ENCODE results near the gene ORAI1.

Gene ORAI1

DNA sequence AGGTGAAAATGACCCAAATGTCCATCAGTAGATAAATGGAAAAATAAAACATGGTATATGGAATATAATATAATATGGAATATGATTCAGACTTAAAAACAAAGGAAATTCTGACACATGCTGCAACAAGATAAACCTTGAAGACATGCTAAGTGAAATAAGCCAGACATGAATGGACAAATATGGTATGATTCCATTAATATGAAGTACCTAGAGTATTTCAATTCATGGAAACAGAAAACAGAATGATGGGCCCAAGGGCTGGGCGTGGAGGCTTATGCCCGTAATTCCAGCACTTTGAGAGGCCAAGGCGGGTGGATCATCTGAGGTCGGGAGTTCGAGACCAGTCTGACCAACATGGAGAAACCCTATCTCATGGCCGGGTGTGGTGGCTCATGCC, 22.7 kb upstream of the ORAI1 start:
- Histone ChIP-seq H3K4me1 (ENCODE audit: control insufficient read depth, insufficient read depth, low read depth, low read length) (peaks cover 3% of the 10 kb centered on the region), H3K79me1 (replicated peaks; ENCODE audit: low read length, poor library complexity, severe bottlenecking) (no peaks in the 10 kb centered on the region), H3K14ac (ENCODE audit: low read length in 2 of 2) (no peak overlapping the region), H4K8ac (ENCODE audit: low read length) (no peak overlapping the region), H3K4me2 (ENCODE audit: low read length, poor library complexity, severe bottlenecking) (no peak overlapping the region), H2BK15ac (ENCODE audit: low read depth, poor library complexity, severe bottlenecking) (no peak overlapping the region), H2BK12ac (ENCODE audit: low read length in 2 of 2) (no peak overlapping the region), H2AK5ac (ENCODE audit: low read length, severe bottlenecking) (no peak overlapping the region), H2BK5ac (ENCODE audit: low read depth, low read length, poor library complexity, severe bottlenecking) (no peak overlapping the region), H3K9me3 (ENCODE audit: control insufficient read depth, low read length) (no peaks in the 10 kb centered on the region), H2AFZ (ENCODE audit: low read depth, low read length) (no peak overlapping the region), H3K36me3 (ENCODE audit: control insufficient read depth in 1 of 2, insufficient read depth in 2 of 2, low read depth in 1 of 2, low read length in 2 of 2) (no peaks in the 10 kb centered on the region), H3K4me3 (ENCODE audit: insufficient read depth in 1 of 2, low read depth in 1 of 2, low read length in 2 of 2) (no peak overlapping the region), H3K27me3 (ENCODE audit: control insufficient read depth in 1 of 2, insufficient read depth in 1 of 2, low read length in 2 of 2) (no peaks in the 10 kb centered on the region), H3K18ac (ENCODE audit: low read depth in 1 of 2, low read length in 2 of 2) (no peak overlapping the region), H3K27ac (ENCODE audit: low read length, poor library complexity, severe bottlenecking) (no peak overlapping the region), H2BK120ac (ENCODE audit: low read depth, low read length) (no peak overlapping the region), H3K4ac (ENCODE audit: low read depth in 1 of 2, low read length in 2 of 2) (no peak overlapping the region), H4K91ac (ENCODE audit: low read length) (no peak overlapping the region), H3K23ac (ENCODE audit: low read length in 2 of 2) (no peak overlapping the region), H3K9ac (ENCODE audit: low read length) (no peak overlapping the region)
- WGBS, result 95% methylated on average over 6 of the region's 6 CpGs
- no peak for DNase-seq

DNA sequence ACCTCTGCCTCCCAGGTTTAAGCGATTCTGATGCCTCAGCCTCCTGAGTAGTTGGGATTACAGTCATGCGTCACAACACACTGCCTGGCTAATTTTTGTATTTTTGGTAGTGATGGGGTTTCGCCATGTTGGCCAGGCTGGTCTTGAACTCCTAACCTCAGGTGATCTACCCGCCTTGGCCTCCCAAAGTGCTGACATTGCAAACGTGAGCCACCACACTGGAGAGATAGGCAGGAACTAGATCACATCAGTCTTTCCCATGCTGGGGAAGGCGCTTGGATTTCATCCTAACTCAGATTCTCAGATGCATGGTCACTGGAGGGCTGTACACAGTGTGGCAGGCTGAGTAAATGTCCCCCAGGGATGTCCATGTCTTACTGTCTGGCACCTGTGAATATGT, 18.0 kb upstream of the ORAI1 start:
- H2BK12ac ChIP-seq (ENCODE audit: low read length in 2 of 2), result no peak overlapping the region
- no peak overlapping the region for H4K91ac ChIP-seq (ENCODE audit: low read length)
- H3K23ac ChIP-seq (ENCODE audit: low read length in 2 of 2), result no peak overlapping the region
- H3K4me1 ChIP-seq (ENCODE audit: control insufficient read depth, insufficient read depth, low read depth, low read length), result no peaks in the 10 kb centered on the region
- no peak overlapping the region for H3K27ac ChIP-seq (ENCODE audit: low read length, poor library complexity, severe bottlenecking)
- no peaks in the 10 kb centered on the region for H3K36me3 ChIP-seq (ENCODE audit: control insufficient read depth in 1 of 2, insufficient read depth in 2 of 2, low read depth in 1 of 2, low read length in 2 of 2)
- H3K27me3 ChIP-seq (ENCODE audit: control insufficient read depth in 1 of 2, insufficient read depth in 1 of 2, low read length in 2 of 2), result no peaks in the 10 kb centered on the region
- 87% methylated on average over 6 of the region's 6 CpGs for WGBS
- no peak overlapping the region for H2BK120ac ChIP-seq (ENCODE audit: low read depth, low read length)
- no peak overlapping the region for H2BK5ac ChIP-seq (ENCODE audit: low read depth, low read length, poor library complexity, severe bottlenecking)
- no peak overlapping the region for H2AFZ ChIP-seq (ENCODE audit: low read depth, low read length)
- H3K4me2 ChIP-seq (ENCODE audit: low read length, poor library complexity, severe bottlenecking), result no peak overlapping the region
- H3K4ac ChIP-seq (ENCODE audit: low read depth in 1 of 2, low read length in 2 of 2), result no peak overlapping the region
- H3K9ac ChIP-seq (ENCODE audit: low read length), result no peak overlapping the region
- no peak for DNase-seq
- no peak overlapping the region for H4K8ac ChIP-seq (ENCODE audit: low read length)
- H3K9me3 ChIP-seq (ENCODE audit: control insufficient read depth, low read length), result no peaks in the 10 kb centered on the region
- no peak overlapping the region for H2AK5ac ChIP-seq (ENCODE audit: low read length, severe bottlenecking)
- H3K14ac ChIP-seq (ENCODE audit: low read length in 2 of 2), result no peak overlapping the region
- no peak overlapping the region for H3K18ac ChIP-seq (ENCODE audit: low read depth in 1 of 2, low read length in 2 of 2)
- no peaks in the 10 kb centered on the region for H3K79me1 ChIP-seq (replicated peaks; ENCODE audit: low read length, poor library complexity, severe bottlenecking)
- no peak overlapping the region for H3K4me3 ChIP-seq (ENCODE audit: insufficient read depth in 1 of 2, low read depth in 1 of 2, low read length in 2 of 2)
- H2BK15ac ChIP-seq (ENCODE audit: low read depth, poor library complexity, severe bottlenecking), result no peak overlapping the region

DNA sequence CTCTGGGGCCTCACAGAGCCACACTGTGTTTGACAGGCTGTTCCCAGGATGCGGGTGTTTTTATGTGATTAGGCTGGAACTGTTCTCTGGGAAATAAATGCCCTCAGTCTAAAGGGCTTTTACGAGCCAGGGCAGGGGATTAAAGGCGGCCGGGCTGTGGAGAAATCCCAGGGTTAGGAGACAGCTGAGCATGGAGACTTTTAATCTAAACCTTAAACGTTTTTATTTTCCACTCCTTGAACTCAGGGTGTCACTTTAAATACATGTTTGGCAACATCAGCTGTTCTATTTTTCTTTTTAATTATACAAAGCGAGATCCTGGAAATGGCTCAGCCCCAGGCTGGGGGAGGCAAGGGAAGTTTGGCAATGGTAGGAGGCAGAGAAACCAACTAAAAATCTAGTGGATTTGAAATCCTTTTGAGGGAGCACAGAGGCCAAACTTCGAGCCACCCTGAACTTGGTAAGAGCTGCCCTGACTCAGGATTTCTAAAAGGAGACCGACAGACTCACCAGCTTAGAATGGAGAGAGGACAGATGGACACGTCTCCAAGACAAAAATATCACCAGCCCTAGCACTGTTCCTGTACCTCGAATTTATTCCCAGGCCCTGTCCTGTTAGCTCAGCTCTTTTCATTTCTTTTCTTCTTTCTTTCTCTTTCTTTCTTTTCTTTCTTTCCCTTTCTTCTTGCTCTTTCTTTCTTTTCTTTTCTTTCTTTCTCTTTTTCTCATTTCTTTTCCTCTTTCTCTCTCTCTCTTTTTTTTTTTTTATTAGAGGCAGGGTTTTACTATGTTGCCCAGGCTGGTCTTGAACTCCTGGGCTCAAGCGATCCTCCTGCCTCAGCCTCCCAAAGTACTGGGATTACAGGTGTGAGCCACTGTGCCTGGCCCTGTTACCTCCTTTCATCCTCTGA, 15.8 kb upstream of the ORAI1 start:
- Histone ChIP-seq H3K14ac (ENCODE audit: low read length in 2 of 2) (no peak overlapping the region), H3K4ac (ENCODE audit: low read depth in 1 of 2, low read length in 2 of 2) (no peak overlapping the region), H2AFZ (ENCODE audit: low read depth, low read length) (no peak overlapping the region), H3K79me1 (replicated peaks; ENCODE audit: low read length, poor library complexity, severe bottlenecking) (no peaks in the 10 kb centered on the region), H3K27me3 (ENCODE audit: control insufficient read depth in 1 of 2, insufficient read depth in 1 of 2, low read length in 2 of 2) (no peaks in the 10 kb centered on the region), H3K36me3 (ENCODE audit: control insufficient read depth in 1 of 2, insufficient read depth in 2 of 2, low read depth in 1 of 2, low read length in 2 of 2) (no peaks in the 10 kb centered on the region), H4K8ac (ENCODE audit: low read length) (no peak overlapping the region), H3K23ac (ENCODE audit: low read length in 2 of 2) (no peak overlapping the region), H3K4me3 (ENCODE audit: insufficient read depth in 1 of 2, low read depth in 1 of 2, low read length in 2 of 2) (no peak overlapping the region), H2BK120ac (ENCODE audit: low read depth, low read length) (no peak overlapping the region), H3K9me3 (ENCODE audit: control insufficient read depth, low read length) (no peaks in the 10 kb centered on the region), H3K27ac (ENCODE audit: low read length, poor library complexity, severe bottlenecking) (no peak overlapping the region), H3K9ac (ENCODE audit: low read length) (peak overlapping the region; percentile 85), H2BK15ac (ENCODE audit: low read depth, poor library complexity, severe bottlenecking) (no peak overlapping the region), H3K18ac (ENCODE audit: low read depth in 1 of 2, low read length in 2 of 2) (no peak overlapping the region), H2BK12ac (ENCODE audit: low read length in 2 of 2) (no peak overlapping the region), H2BK5ac (ENCODE audit: low read depth, low read length, poor library complexity, severe bottlenecking) (no peak overlapping the region), H3K4me2 (ENCODE audit: low read length, poor library complexity, severe bottlenecking) (no peak overlapping the region), H2AK5ac (ENCODE audit: low read length, severe bottlenecking) (no peak overlapping the region), H3K4me1 (ENCODE audit: control insufficient read depth, insufficient read depth, low read depth, low read length) (no peaks in the 10 kb centered on the region), H4K91ac (ENCODE audit: low read length) (no peak overlapping the region)
- WGBS, result 55% methylated on average over 9 of the region's 11 CpGs
- peak; percentile 33 for DNase-seq

- Histone ChIP-seq H2BK5ac (ENCODE audit: low read depth, low read length, poor library complexity, severe bottlenecking) (no peak overlapping the region), H3K79me1 (replicated peaks; ENCODE audit: low read length, poor library complexity, severe bottlenecking) (no peaks in the 10 kb centered on the region), H2AFZ (ENCODE audit: low read depth, low read length) (no peak overlapping the region), H3K27me3 (ENCODE audit: control insufficient read depth in 1 of 2, insufficient read depth in 1 of 2, low read length in 2 of 2) (no peaks in the 10 kb centered on the region), H3K4me3 (ENCODE audit: insufficient read depth in 1 of 2, low read depth in 1 of 2, low read length in 2 of 2) (no peak overlapping the region), H3K18ac (ENCODE audit: low read depth in 1 of 2, low read length in 2 of 2) (peak overlapping the region in 1 of 2 experiments; percentile 28), H3K36me3 (ENCODE audit: control insufficient read depth in 1 of 2, insufficient read depth in 2 of 2, low read depth in 1 of 2, low read length in 2 of 2) (no peaks in the 10 kb centered on the region), H2BK12ac (ENCODE audit: low read length in 2 of 2) (peak overlapping the region in 1 of 2 experiments; percentile 66), H2BK120ac (ENCODE audit: low read depth, low read length) (no peak overlapping the region), H3K9ac (ENCODE audit: low read length) (peak overlapping the region; percentile 85), H3K4ac (ENCODE audit: low read depth in 1 of 2, low read length in 2 of 2) (no peak overlapping the region), H4K91ac (ENCODE audit: low read length) (no peak overlapping the region), H3K27ac (ENCODE audit: low read length, poor library complexity, severe bottlenecking) (no peak overlapping the region), H2AK5ac (ENCODE audit: low read length, severe bottlenecking) (no peak overlapping the region), H3K23ac (ENCODE audit: low read length in 2 of 2) (no peak overlapping the region), H4K8ac (ENCODE audit: low read length) (no peak overlapping the region), H3K4me1 (ENCODE audit: control insufficient read depth, insufficient read depth, low read depth, low read length) (no peaks in the 10 kb centered on the region), H3K4me2 (ENCODE audit: low read length, poor library complexity, severe bottlenecking) (no peak overlapping the region), H3K14ac (ENCODE audit: low read length in 2 of 2) (no peak overlapping the region), H2BK15ac (ENCODE audit: low read depth, poor library complexity, severe bottlenecking) (no peak overlapping the region), H3K9me3 (ENCODE audit: control insufficient read depth, low read length) (no peaks in the 10 kb centered on the region)
- 85% methylated on average over 2 of the region's 2 CpGs for WGBS
- DNase-seq, result no peak
Observed at GRCh38 chr12:121611306-121611705, 15.0 kb upstream of the ORAI1 start.
